Activated CD4-positive, alpha-beta T cell treated with anti-CD3 and anti-CD28 coated beads, Interleukin-2, amount 10 ng/mL, durations not matched to agents 7 days and 5 days (primary cell): ENCODE data around the gene SLC49A3. TPM values are rescaled to one million over a fixed set of nuclear protein-coding genes. Genes with fewer than 3 reads are reported as not detected.

ENCODE experiments used
- CTCF ChIA-PET: fragments of 350-600 bp; sonication (Branson Sonifier 250); formaldehyde crosslinking; loops from one replicate; lab custom pipeline; 2021; ENCODE audit warnings: antibody characterized with exemption; lab: Charles Lee
- POLR2A ChIA-PET: fragments of 350-600 bp; sonication (Branson Sonifier 250); formaldehyde crosslinking; loops from one replicate; lab custom pipeline; 2021; ENCODE audit warnings: antibody characterized with exemption; lab: Charles Lee
- DNase-seq: peaks from one replicate; pipeline ENCODE4 v3.0.0-alpha.2; 2020
- H3K27ac Mint-ChIP-seq: one replicate; pipeline ENCODE4 v1.8.0; 2021; ENCODE audit warnings: mild to moderate bottlenecking, moderate library complexity, mixed read lengths
- H3K27me3 Mint-ChIP-seq: one replicate; pipeline ENCODE4 v1.8.0; 2021; ENCODE audit warnings: mixed read lengths
- H3K36me3 Mint-ChIP-seq: one replicate; pipeline ENCODE4 v1.8.0; 2021; ENCODE audit warnings: low read depth, mixed read lengths
- H3K4me1 Mint-ChIP-seq: one replicate; pipeline ENCODE4 v1.8.0; 2021; ENCODE audit warnings: mixed read lengths
- H3K4me3 Mint-ChIP-seq: one replicate; pipeline ENCODE4 v1.8.0; 2021; ENCODE audit warnings: mild to moderate bottlenecking, moderate library complexity, mixed read lengths
- H3K9me3 Mint-ChIP-seq: one replicate; pipeline ENCODE4 v1.8.0; 2021; ENCODE audit warnings: mixed read lengths
- total RNA-seq, 2 experiments: library from RNA; stranded (reverse); gene quantifications; one replicate each; pipeline ENCODE4 v1.2.3, GENCODE V29; 2021

SLC49A3 gene
- total RNA-seq, 2 experiments from 2014 or later, result 0.35 TPM; not detected in 1

- peaks cover 5% of the 10 kb centered on the region for H3K4me1 Mint-ChIP-seq
- H3K36me3 Mint-ChIP-seq, result peaks cover 23% of the 10 kb centered on the region
- DNase-seq, result no peak
- no peaks in the 10 kb centered on the region for H3K9me3 Mint-ChIP-seq
- H3K27ac Mint-ChIP-seq, result no peak overlapping the region
- no peaks in the 10 kb centered on the region for H3K27me3 Mint-ChIP-seq
- CTCF ChIA-PET, result no interaction called here
- POLR2A ChIA-PET, result no interaction called here
- H3K4me3 Mint-ChIP-seq, result no peak overlapping the region
Observed at GRCh38 chr4:729336-730315, 40.7 kb upstream of the SLC49A3 start.

- Mint-ChIP-seq H3K4me1 (peaks cover 5% of the 10 kb centered on the region), H3K27ac (no peak overlapping the region), H3K27me3 (no peaks in the 10 kb centered on the region), H3K36me3 (peaks cover 21% of the 10 kb centered on the region), H3K4me3 (no peak overlapping the region), H3K9me3 (no peaks in the 10 kb centered on the region)
- ChIA-PET CTCF (no interaction called here), POLR2A (no interaction called here)
- DNase-seq, result no peak
Observed at GRCh38 chr4:727576-727975, 38.6 kb upstream of the SLC49A3 start.

- POLR2A ChIA-PET, result no interaction called here
- Mint-ChIP-seq H3K27ac (no peak overlapping the region), H3K4me3 (no peak overlapping the region), H3K27me3 (no peaks in the 10 kb centered on the region), H3K4me1 (peaks cover 5% of the 10 kb centered on the region), H3K9me3 (no peaks in the 10 kb centered on the region), H3K36me3 (peaks cover 28% of the 10 kb centered on the region)
- CTCF ChIA-PET, result no interaction called here
- DNase-seq, result no peak
Observed at GRCh38 chr4:726838-727237, 37.9 kb upstream of the SLC49A3 start.

- peaks cover 34% of the 10 kb centered on the region for H3K36me3 Mint-ChIP-seq
- H3K4me3 Mint-ChIP-seq, result no peak overlapping the region
- no peaks in the 10 kb centered on the region for H3K9me3 Mint-ChIP-seq
- peaks cover 5% of the 10 kb centered on the region for H3K4me1 Mint-ChIP-seq
- ChIA-PET CTCF (interaction anchor here (1.1 kb wide), 1 partner anchor 17 kb away, joined by 3 read pairs; no protein-coding TSS in a partner anchor), POLR2A (no interaction called here)
- no peaks in the 10 kb centered on the region for H3K27me3 Mint-ChIP-seq
- no peak for DNase-seq
- H3K27ac Mint-ChIP-seq, result no peak overlapping the region
Observed at GRCh38 chr4:726235-726787, 37.4 kb upstream of the SLC49A3 start.

- Mint-ChIP-seq H3K4me1 (peaks cover 3% of the 10 kb centered on the region), H3K27me3 (no peaks in the 10 kb centered on the region), H3K9me3 (no peaks in the 10 kb centered on the region), H3K27ac (no peak overlapping the region), H3K4me3 (no peak overlapping the region), H3K36me3 (peaks cover 35% of the 10 kb centered on the region)
- no peak for DNase-seq
- ChIA-PET CTCF (interaction anchor here (1.1 kb wide), 1 partner anchor 17 kb away, joined by 3 read pairs; no protein-coding TSS in a partner anchor), POLR2A (no interaction called here)
Observed at GRCh38 chr4:725391-726234, 36.7 kb upstream of the SLC49A3 start.

GRCh38 chr4:723751-724530 is 35.0 kb upstream of the SLC49A3 start:
- POLR2A ChIA-PET, result interaction anchor here (0.6 kb wide), 1 partner anchor 152 kb away, joined by 3 read pairs; no protein-coding TSS in a partner anchor
- peaks cover 37% of the 10 kb centered on the region for H3K36me3 Mint-ChIP-seq
- no peaks in the 10 kb centered on the region for H3K9me3 Mint-ChIP-seq

GRCh38 chr4:722851-723360 is 34.0 kb upstream of the SLC49A3 start:
- H3K4me1 Mint-ChIP-seq, result peaks cover 3% of the 10 kb centered on the region
- POLR2A ChIA-PET, result no interaction called here

More at GRCh38 chr4:723751-724530, 35.0 kb upstream of the SLC49A3 start:
- no peak overlapping the region for H3K27ac Mint-ChIP-seq
- H3K27me3 Mint-ChIP-seq, result no peaks in the 10 kb centered on the region
- CTCF ChIA-PET, result no interaction called here
- no peak overlapping the region for H3K4me3 Mint-ChIP-seq
- H3K4me1 Mint-ChIP-seq, result peaks cover 3% of the 10 kb centered on the region
- DNase-seq, result no peak

GRCh38 chr4:722169-722725 is 33.3 kb upstream of the SLC49A3 start:
- no peak for DNase-seq
- H3K4me3 Mint-ChIP-seq, result no peak overlapping the region
- CTCF ChIA-PET, result no interaction called here
- peaks cover 39% of the 10 kb centered on the region for H3K36me3 Mint-ChIP-seq
- H3K27ac Mint-ChIP-seq, result no peak overlapping the region
- POLR2A ChIA-PET, result no interaction called here
- H3K4me1 Mint-ChIP-seq, result peaks cover 8% of the 10 kb centered on the region
- H3K27me3 Mint-ChIP-seq, result no peaks in the 10 kb centered on the region
- H3K9me3 Mint-ChIP-seq, result no peaks in the 10 kb centered on the region

More at GRCh38 chr4:722851-723360, 34.0 kb upstream of the SLC49A3 start:
- no peak for DNase-seq
- Mint-ChIP-seq H3K36me3 (peaks cover 38% of the 10 kb centered on the region), H3K27ac (no peak overlapping the region), H3K27me3 (no peaks in the 10 kb centered on the region), H3K4me3 (no peak overlapping the region), H3K9me3 (no peaks in the 10 kb centered on the region)
- CTCF ChIA-PET, result interaction anchor here (0.5 kb wide), 1 partner anchor 960 kb away, joined by 3 read pairs; no protein-coding TSS in a partner anchor

GRCh38 chr4:721261-722168 is 32.6 kb upstream of the SLC49A3 start:
- H3K9me3 Mint-ChIP-seq, result no peaks in the 10 kb centered on the region
- H3K27ac Mint-ChIP-seq, result peak overlapping the region; percentile 64
- ChIA-PET CTCF (interaction anchor here (0.6 kb wide), 2 partner anchors 36 to 55 kb away, joined by 3 to 5 read pairs; no protein-coding TSS in a partner anchor), POLR2A (no interaction called here)
- H3K27me3 Mint-ChIP-seq, result no peaks in the 10 kb centered on the region
- peaks cover 8% of the 10 kb centered on the region for H3K4me1 Mint-ChIP-seq
- no peak overlapping the region for H3K4me3 Mint-ChIP-seq
- H3K36me3 Mint-ChIP-seq, result peaks cover 39% of the 10 kb centered on the region
- DNase-seq, result no peak

- no peak overlapping the region for H3K4me3 Mint-ChIP-seq
- CTCF ChIA-PET, result interaction anchor here (1.4 kb wide), 1 partner anchor 28 kb away, joined by 4 read pairs; no protein-coding TSS in a partner anchor
- no peaks in the 10 kb centered on the region for H3K27me3 Mint-ChIP-seq
- H3K4me1 Mint-ChIP-seq, result peaks cover 8% of the 10 kb centered on the region
- H3K36me3 Mint-ChIP-seq, result peaks cover 39% of the 10 kb centered on the region
- POLR2A ChIA-PET, result no interaction called here
- no peaks in the 10 kb centered on the region for H3K9me3 Mint-ChIP-seq
- no peak for DNase-seq
- H3K27ac Mint-ChIP-seq, result no peak overlapping the region
Observed at GRCh38 chr4:720111-720860, 31.3 kb upstream of the SLC49A3 start.
